GM19238 (cell line): ENCODE data around the gene CADPS2.
"Not testable (repeated sequence)": the region's sequence is repeated elsewhere in the genome, so short reads cannot be mapped to it uniquely, and the experiment has no call there.

Source experiments
- DNase-seq: peaks from one replicate; pipeline ENCODE4 v3.0.0; 2011; ENCODE audit warnings: low spot score; ENCODE audit not compliant: insufficient read length

The CADPS2 gene

DNA sequence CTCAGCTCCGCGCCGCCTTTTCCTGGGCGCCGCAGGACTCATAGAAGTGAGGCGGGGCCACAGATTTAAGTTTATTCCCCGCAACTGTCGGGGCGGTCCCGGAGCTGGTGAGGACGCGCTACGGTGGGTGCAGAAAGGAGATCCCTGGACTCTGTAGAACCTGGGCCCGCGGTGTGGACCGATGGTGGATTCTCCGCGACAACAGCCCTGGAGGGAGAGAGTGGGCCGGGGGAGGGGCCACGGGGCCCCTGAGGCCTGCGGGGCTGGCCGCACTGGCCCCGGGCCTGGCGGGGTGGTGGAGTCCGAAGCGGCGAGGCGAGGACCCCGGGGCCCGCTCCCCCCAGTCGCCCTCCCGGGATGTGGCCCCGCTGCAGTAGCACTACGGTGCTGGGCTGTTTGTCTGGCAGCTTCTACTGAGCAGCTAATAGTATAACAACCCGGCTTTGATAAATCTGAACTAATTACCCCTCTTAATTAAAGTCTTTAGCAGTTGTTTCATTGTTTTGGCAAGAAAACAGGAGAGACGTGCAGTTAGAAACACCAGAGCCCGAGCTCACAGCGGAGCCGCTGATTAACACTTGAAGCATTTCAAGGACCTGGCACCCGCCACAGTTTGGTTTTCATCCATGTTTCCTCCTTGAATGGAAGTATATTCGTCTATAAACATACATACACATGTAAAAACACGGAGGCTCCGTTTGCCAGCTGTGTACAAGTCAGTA, 585.9 kb downstream of the CADPS2 start:
- DNase-seq: no peak

GRCh38 chr7:122299624-122300210, 586.5 kb downstream of the CADPS2 start:
- no peak for DNase-seq

DNA sequence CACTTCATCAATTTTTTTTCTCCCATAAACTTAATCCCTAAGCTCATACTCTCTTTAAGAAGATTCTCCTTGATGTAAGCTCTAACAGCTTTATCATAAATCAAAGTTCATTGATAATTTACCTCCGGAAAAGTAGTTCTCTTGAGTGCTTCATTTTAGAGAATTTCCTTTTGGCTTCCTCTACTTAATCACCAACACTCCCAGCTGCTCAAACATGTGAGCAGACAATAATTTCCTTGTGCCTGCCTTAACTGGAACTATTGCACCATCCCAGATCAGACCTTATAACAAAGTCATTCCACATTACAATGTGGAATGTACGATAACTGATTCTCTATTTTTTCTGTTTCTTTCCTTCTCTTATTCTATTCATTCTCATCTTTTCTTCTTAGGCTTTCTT, 587.6 kb downstream of the CADPS2 start:
- DNase-seq: no peak

DNA sequence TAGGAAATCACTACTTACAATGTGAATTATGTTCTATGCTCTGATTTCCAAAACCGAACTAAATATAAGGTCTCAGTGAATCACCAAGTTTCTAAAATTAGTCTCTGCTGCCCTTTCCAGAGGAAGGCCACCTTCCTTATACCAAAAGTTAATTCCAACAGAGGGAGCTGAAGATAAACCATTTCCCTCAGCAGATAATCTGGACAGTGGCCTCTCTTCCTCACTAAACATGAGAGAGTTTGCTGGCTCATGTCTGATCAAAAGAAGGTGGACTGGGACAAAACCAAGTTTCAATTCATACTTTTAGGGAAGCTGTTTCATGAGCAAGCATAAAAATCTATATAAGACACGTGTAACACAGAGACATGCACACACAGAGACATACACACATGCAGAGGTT, 588.1 kb downstream of the CADPS2 start:
- no peak for DNase-seq

DNA sequence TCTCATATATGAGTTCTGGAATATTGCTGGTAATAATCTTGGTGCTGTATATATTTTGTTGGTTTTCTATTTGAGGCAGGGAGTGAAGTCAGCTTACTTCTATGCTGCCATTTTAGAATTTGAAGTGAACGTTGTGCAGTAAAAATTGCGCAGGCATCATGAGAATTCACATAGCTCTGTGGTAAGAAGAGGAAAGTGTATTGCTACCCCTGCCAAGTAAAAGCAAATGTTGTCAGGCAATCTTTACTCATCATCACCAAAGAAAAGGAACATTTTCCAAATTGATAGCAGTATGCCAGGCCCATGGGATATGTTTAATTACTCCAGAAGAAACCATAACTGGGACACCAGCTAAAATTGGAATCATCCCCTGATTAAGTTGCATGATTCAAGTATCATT, 595.1 kb downstream of the CADPS2 start:
- no peak for DNase-seq

- DNase-seq: no peak
Observed at GRCh38 chr7:122290476-122290875, 595.8 kb downstream of the CADPS2 start.

- DNase-seq: no peak
Observed at GRCh38 chr7:122289426-122289825, 596.8 kb downstream of the CADPS2 start.

GRCh38 chr7:122284608-122285007, 601.7 kb downstream of the CADPS2 start:
- not testable (repeated sequence) for DNase-seq

GRCh38 chr7:122273117-122273516, 613.1 kb downstream of the CADPS2 start:
- DNase-seq: no peak

DNA sequence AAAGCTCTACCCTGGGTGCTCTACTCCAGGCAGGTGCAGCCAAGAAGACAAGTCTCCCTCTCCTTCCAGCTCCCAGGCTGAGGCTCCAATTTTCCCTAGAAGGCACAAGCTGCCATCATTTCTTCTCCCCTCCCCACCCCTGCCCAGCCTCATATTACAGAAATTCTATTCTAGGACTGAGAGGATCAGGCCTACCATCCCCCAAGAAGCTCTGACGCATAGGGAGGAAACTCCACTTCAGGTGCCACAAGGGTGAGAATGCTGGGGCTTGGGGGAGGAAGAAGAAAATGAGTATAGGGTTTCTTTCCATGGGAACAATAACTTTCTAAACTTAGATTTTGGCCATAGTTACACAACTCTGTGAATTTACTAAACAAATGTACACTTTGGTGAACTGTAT, 617.0 kb downstream of the CADPS2 start:
- DNase-seq: no peak
